HepG2 (cell line): ENCODE data around the gene RDH8. TPM values are rescaled to one million over a fixed set of nuclear protein-coding genes. Genes with fewer than 3 reads are reported as not detected.
A peak's percentile ranks its signal among the peaks of the same experiment; 100 is the strongest.

Source experiments
- HMGXB3 ChIP-seq: sonication (generic); formaldehyde crosslinking; IDR thresholded peaks from 2 replicates; pipeline ENCODE4 v1.4.0; 2020; ENCODE audit warnings: missing genetic modification reagents, borderline replicate concordance
- KLF15 ChIP-seq: sonication (generic); formaldehyde crosslinking; IDR thresholded peaks from 2 replicates; pipeline ENCODE4 v1.8.1; 2023; ENCODE audit warnings: borderline replicate concordance, mild to moderate bottlenecking, inconsistent platforms, missing genetic modification reagents, mixed read lengths
- KLF9 ChIP-seq: IDR thresholded peaks from 2 replicates; pipeline ENCODE4 v1.6.1; 2016; ENCODE audit warnings: low read depth
- POLR2AphosphoS2 ChIP-seq: IDR thresholded peaks from 2 replicates; pipeline ENCODE4 v1.6.1; 2011; ENCODE audit warnings: low read depth, low read length, improper control_type of control experiment
- RFXAP ChIP-seq: sonication (generic); formaldehyde crosslinking; IDR thresholded peaks from 2 replicates; pipeline ENCODE4 v1.4.0; 2020; ENCODE audit warnings: missing genetic modification reagents, borderline replicate concordance
- RXRA ChIP-seq: sonication (generic); formaldehyde crosslinking; IDR thresholded peaks from 2 replicates; pipeline ENCODE4 v1.5.1; 2020; ENCODE audit warnings: missing genetic modification reagents
- STAG1 ChIP-seq: sonication (generic); formaldehyde crosslinking; IDR thresholded peaks from 2 replicates; pipeline ENCODE4 v1.4.0; 2020; ENCODE audit warnings: missing genetic modification reagents
- ZNF281 ChIP-seq: sonication (generic); formaldehyde crosslinking; IDR thresholded peaks from 2 replicates; pipeline ENCODE4 v1.4.0; 2020; ENCODE audit warnings: missing genetic modification reagents, borderline replicate concordance
- ZNF597 ChIP-seq: sonication (generic); formaldehyde crosslinking; IDR thresholded peaks from 2 replicates; pipeline ENCODE4 v1.5.0; 2020; ENCODE audit warnings: missing genetic modification reagents
- ZNF768 ChIP-seq: sonication (generic); formaldehyde crosslinking; IDR thresholded peaks from 2 replicates; pipeline ENCODE4 v1.4.0; 2020; ENCODE audit warnings: missing genetic modification reagents
- polyA plus RNA-seq, 8 experiments: library from polyadenylated mRNA; depleted of rRNA in 3 of 8; stranded (reverse) in 7 of 8; unstranded in 1 of 8; fragments of >200 nt; fragmentation: Illumina TruSeq in 4 of 8; extraction: Trizol in 4 of 8; gene quantifications; 2 replicates each; pipeline versions ENCODE4 v1.2.1 to v1.2.3, GENCODE V29; 2011 to 2016; ENCODE audit warnings: low read depth in 4 of 8, missing spikeins in 1 of 8, mixed read lengths in 1 of 8; ENCODE audit not compliant: insufficient read depth in 1 of 8
- total RNA-seq, 5 experiments: library from RNA; depleted of rRNA; stranded (reverse); fragments of >200 nt; fragmentation: Illumina TruSeq; extraction: Trizol; gene quantifications; 2 replicates each; pipeline ENCODE4 v1.2.3, GENCODE V29; 2016; ENCODE audit warnings: low read depth in 1 of 5
- TF ChIP-seq, protein P1 (sequence below): IDR thresholded peaks from 2 replicates; pipeline ENCODE4 v1.6.1; 2016; ENCODE audit warnings: missing genetic modification reagents, missing compliant biosample characterization
- TF ChIP-seq, protein P2 (sequence below): sonication (generic); formaldehyde crosslinking; IDR thresholded peaks from 2 replicates; pipeline ENCODE4 v1.9.0; 2021; ENCODE audit warnings: mild to moderate bottlenecking, missing genetic modification reagents

Gene RDH8
- total and polyA plus RNA-seq, 2 of the 13 experiments (the other 11 are each of a cell fraction or from before 2014, with no cell fraction given): not detected

DNA sequence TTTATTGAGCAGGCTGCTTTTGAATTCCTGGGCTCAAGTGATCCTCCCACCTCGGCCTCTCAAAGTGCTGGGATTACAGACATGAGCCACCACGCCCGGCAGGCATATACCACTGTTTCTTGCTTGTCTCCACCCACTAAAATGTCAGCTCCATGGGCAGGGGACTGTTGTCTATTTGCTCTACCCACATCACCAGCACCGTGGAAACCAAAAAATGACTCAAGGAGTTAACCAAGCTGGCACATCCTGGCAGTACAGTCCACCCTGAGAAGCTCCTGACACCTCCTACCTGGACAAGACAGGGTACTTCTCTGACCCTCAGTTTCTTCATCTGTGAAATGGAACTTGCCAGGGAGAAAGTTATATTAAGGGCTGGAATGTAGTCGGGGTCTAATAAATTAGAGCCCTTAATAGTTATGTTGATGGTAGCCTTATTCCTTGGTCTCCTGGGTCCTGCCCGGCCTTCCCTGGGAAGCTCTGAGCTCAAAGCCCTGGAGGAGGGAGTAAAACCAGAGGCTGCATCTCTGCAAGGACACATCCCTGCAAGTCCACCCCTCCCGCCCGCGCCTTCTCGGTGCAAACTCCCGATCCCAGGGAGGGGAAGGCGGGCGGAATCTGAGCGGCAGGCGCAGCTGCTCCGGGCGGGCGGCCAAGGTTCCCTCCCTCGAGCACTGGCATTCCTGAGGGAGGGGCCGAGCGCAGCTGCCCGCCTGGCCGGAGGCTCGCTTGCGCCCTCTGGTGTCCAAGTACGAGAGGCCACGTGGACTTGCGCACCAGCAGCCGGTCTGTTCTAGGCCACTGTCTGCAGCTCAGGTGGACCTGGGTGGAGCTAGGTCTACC is 14.1 kb downstream of the RDH8 start (continued):
- TF ChIP-seq ZNF281 (CRISPR knock-in tag) (peak; percentile 47; the same call in 1 of the 2 replicates), POLR2AphosphoS2 (no peak), STAG1 (CRISPR knock-in tag) (peak; percentile 88), KLF15 (CRISPR knock-in tag) (peak; percentile 66; the same call in 1 of the 2 replicates), ZNF597 (CRISPR knock-in tag) (no peak), RFXAP (no peak), KLF9 (0 out of 2 replicates have a peak, but pooled peaks have one; percentile 73), RXRA (CRISPR knock-in tag) (peak; percentile 79), ZNF768 (CRISPR knock-in tag) (peak; percentile 91), HMGXB3 (CRISPR knock-in tag) (peak; percentile 51; the same call in 1 of the 2 replicates)
- TF ChIP-seq, protein P1, sequence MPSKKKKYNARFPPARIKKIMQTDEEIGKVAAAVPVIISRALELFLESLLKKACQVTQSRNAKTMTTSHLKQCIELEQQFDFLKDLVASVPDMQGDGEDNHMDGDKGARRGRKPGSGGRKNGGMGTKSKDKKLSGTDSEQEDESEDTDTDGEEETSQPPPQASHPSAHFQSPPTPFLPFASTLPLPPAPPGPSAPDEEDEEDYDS (CRISPR knock-in tag): peak; percentile 43; the same call in 1 of the 2 replicates
- TF ChIP-seq, protein P2, sequence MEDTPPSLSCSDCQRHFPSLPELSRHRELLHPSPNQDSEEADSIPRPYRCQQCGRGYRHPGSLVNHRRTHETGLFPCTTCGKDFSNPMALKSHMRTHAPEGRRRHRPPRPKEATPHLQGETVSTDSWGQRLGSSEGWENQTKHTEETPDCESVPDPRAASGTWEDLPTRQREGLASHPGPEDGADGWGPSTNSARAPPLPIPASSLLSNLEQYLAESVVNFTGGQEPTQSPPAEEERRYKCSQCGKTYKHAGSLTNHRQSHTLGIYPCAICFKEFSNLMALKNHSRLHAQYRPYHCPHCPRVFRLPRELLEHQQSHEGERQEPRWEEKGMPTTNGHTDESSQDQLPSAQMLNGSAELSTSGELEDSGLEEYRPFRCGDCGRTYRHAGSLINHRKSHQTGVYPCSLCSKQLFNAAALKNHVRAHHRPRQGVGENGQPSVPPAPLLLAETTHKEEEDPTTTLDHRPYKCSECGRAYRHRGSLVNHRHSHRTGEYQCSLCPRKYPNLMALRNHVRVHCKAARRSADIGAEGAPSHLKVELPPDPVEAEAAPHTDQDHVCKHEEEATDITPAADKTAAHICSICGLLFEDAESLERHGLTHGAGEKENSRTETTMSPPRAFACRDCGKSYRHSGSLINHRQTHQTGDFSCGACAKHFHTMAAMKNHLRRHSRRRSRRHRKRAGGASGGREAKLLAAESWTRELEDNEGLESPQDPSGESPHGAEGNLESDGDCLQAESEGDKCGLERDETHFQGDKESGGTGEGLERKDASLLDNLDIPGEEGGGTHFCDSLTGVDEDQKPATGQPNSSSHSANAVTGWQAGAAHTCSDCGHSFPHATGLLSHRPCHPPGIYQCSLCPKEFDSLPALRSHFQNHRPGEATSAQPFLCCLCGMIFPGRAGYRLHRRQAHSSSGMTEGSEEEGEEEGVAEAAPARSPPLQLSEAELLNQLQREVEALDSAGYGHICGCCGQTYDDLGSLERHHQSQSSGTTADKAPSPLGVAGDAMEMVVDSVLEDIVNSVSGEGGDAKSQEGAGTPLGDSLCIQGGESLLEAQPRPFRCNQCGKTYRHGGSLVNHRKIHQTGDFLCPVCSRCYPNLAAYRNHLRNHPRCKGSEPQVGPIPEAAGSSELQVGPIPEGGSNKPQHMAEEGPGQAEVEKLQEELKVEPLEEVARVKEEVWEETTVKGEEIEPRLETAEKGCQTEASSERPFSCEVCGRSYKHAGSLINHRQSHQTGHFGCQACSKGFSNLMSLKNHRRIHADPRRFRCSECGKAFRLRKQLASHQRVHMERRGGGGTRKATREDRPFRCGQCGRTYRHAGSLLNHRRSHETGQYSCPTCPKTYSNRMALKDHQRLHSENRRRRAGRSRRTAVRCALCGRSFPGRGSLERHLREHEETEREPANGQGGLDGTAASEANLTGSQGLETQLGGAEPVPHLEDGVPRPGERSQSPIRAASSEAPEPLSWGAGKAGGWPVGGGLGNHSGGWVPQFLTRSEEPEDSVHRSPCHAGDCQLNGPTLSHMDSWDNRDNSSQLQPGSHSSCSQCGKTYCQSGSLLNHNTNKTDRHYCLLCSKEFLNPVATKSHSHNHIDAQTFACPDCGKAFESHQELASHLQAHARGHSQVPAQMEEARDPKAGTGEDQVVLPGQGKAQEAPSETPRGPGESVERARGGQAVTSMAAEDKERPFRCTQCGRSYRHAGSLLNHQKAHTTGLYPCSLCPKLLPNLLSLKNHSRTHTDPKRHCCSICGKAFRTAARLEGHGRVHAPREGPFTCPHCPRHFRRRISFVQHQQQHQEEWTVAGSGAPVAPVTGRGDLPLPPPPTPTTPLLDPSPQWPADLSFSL (CRISPR knock-in tag): no peak
